Panc1 (cell line): Measurements from ENCODE around the gene SPECC1L.

Experiments
- POLR2AphosphoS5 ChIP-seq: IDR thresholded peaks from 2 replicates; pipeline ENCODE4 v1.6.1; 2012; ENCODE audit warnings: mild to moderate bottlenecking, low read depth, low read length, moderate library complexity
- REST ChIP-seq, 2 experiments: IDR thresholded peaks; 2 replicates each; pipeline ENCODE4 v1.6.1; 2011 to 2012; ENCODE audit warnings: low read depth in 2 of 2, control low read depth in 1 of 2, low read length in 1 of 2, mild to moderate bottlenecking in 1 of 2, moderate library complexity in 1 of 2; ENCODE audit not compliant: insufficient read depth in 1 of 2
- SIN3A ChIP-seq: IDR thresholded peaks from 2 replicates; pipeline ENCODE4 v1.6.1; 2012; ENCODE audit warnings: low read depth, mild to moderate bottlenecking, low read length, moderate library complexity, borderline replicate concordance; ENCODE audit not compliant: insufficient read depth
- TCF7L2 ChIP-seq: IDR thresholded peaks from 2 replicates; pipeline ENCODE4 v1.6.1; 2011; ENCODE audit warnings: mild to moderate bottlenecking, low read depth, low read length, inconsistent platforms
- TF ChIP-seq, protein P1 (sequence below): fragments of 450-650 bp; IDR thresholded peaks from 2 replicates; pipeline ENCODE4 v1.5.1; 2017; ENCODE audit warnings: mild to moderate bottlenecking

- TF ChIP-seq, protein P1, sequence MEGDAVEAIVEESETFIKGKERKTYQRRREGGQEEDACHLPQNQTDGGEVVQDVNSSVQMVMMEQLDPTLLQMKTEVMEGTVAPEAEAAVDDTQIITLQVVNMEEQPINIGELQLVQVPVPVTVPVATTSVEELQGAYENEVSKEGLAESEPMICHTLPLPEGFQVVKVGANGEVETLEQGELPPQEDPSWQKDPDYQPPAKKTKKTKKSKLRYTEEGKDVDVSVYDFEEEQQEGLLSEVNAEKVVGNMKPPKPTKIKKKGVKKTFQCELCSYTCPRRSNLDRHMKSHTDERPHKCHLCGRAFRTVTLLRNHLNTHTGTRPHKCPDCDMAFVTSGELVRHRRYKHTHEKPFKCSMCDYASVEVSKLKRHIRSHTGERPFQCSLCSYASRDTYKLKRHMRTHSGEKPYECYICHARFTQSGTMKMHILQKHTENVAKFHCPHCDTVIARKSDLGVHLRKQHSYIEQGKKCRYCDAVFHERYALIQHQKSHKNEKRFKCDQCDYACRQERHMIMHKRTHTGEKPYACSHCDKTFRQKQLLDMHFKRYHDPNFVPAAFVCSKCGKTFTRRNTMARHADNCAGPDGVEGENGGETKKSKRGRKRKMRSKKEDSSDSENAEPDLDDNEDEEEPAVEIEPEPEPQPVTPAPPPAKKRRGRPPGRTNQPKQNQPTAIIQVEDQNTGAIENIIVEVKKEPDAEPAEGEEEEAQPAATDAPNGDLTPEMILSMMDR: no peak; the same call in 1 of the 2 replicates
- TF ChIP-seq SIN3A (no peak), REST (IDR thresholded peaks at IDR 0.05; ENCODE audit: insufficient read depth in 1 of 2, low read depth in 2 of 2, low read length in 1 of 2) (no peak), POLR2AphosphoS5 (no peak), TCF7L2 (no peak)
These were observed 153.6 kb downstream of the SPECC1L start for GRCh38 chr22:24424001-24424900.
